HepG2 (cell line): Measurements from ENCODE around the gene ABHD12. TPM values are rescaled to one million over a fixed set of nuclear protein-coding genes. Genes with fewer than 3 reads are reported as not detected.

Experiments
- ARHGAP35 ChIP-seq: sonication (generic); formaldehyde crosslinking; IDR thresholded peaks from 2 replicates; pipeline ENCODE4 v1.9.0; 2022; ENCODE audit warnings: mild to moderate bottlenecking, inconsistent platforms, moderate library complexity, missing genetic modification reagents, borderline replicate concordance
- ARNT2 ChIP-seq: sonication (generic); formaldehyde crosslinking; IDR thresholded peaks from 2 replicates; pipeline ENCODE4 v1.8.0; 2022; ENCODE audit warnings: mild to moderate bottlenecking, low read depth, missing genetic modification reagents, moderate library complexity
- GLI4 ChIP-seq: sonication (generic); formaldehyde crosslinking; IDR thresholded peaks from 2 replicates; pipeline ENCODE4 v1.5.1; 2020; ENCODE audit warnings: missing genetic modification reagents, mild to moderate bottlenecking, moderate library complexity, borderline replicate concordance
- HCFC1 ChIP-seq: fragments of 150-350 bp; IDR thresholded peaks from 2 replicates; pipeline ENCODE4 v1.6.1; 2014; ENCODE audit warnings: low read depth, low read length
- NFE2L2 ChIP-seq: fragments of 150-350 bp; IDR thresholded peaks from 2 replicates; pipeline ENCODE4 v1.6.1; 2014; ENCODE audit warnings: low read length
- RCOR2 ChIP-seq: IDR thresholded peaks from 2 replicates; pipeline ENCODE4 v1.6.1; 2016; ENCODE audit warnings: missing biosample characterization, missing genetic modification reagents
- SIX1 ChIP-seq: sonication (generic); formaldehyde crosslinking; IDR thresholded peaks from 2 replicates; pipeline ENCODE4 v1.4.0; 2020; ENCODE audit warnings: missing genetic modification reagents, borderline replicate concordance
- TOE1 ChIP-seq: sonication (generic); formaldehyde crosslinking; IDR thresholded peaks from 2 replicates; pipeline ENCODE4 v1.4.0; 2020; ENCODE audit warnings: mild to moderate bottlenecking, missing genetic modification reagents
- ZNF510 ChIP-seq: sonication (generic); formaldehyde crosslinking; IDR thresholded peaks from 2 replicates; pipeline ENCODE4 v1.4.0; 2020; ENCODE audit warnings: low read depth, mild to moderate bottlenecking, missing genetic modification reagents
- ZNF709 ChIP-seq: sonication (generic); formaldehyde crosslinking; IDR thresholded peaks from 2 replicates; pipeline ENCODE4 v1.5.0; 2020; ENCODE audit warnings: mild to moderate bottlenecking, missing genetic modification reagents
- ZNF83 ChIP-seq: sonication (generic); formaldehyde crosslinking; IDR thresholded peaks from 2 replicates; pipeline ENCODE4 v1.4.0; 2020; ENCODE audit warnings: missing genetic modification reagents, mild to moderate bottlenecking, borderline replicate concordance
- ZSCAN12 ChIP-seq: sonication (generic); formaldehyde crosslinking; IDR thresholded peaks from 2 replicates; pipeline ENCODE4 v1.9.0; 2021; ENCODE audit warnings: mild to moderate bottlenecking, missing genetic modification reagents
- polyA plus RNA-seq, 8 experiments: library from polyadenylated mRNA; depleted of rRNA in 3 of 8; stranded (reverse) in 7 of 8; unstranded in 1 of 8; fragments of >200 nt; fragmentation: Illumina TruSeq in 4 of 8; extraction: Trizol in 4 of 8; gene quantifications; 2 replicates each; pipeline versions ENCODE4 v1.2.1 to v1.2.3, GENCODE V29; 2011 to 2016; ENCODE audit warnings: low read depth in 4 of 8, missing spikeins in 1 of 8, mixed read lengths in 1 of 8; ENCODE audit not compliant: insufficient read depth in 1 of 8
- total RNA-seq, 5 experiments: library from RNA; depleted of rRNA; stranded (reverse); fragments of >200 nt; fragmentation: Illumina TruSeq; extraction: Trizol; gene quantifications; 2 replicates each; pipeline ENCODE4 v1.2.3, GENCODE V29; 2016; ENCODE audit warnings: low read depth in 1 of 5
- TF ChIP-seq, protein P1 (sequence below): sonication (generic); formaldehyde crosslinking; IDR thresholded peaks from one replicate; pipeline ENCODE4 v1.5.1; 2020; ENCODE audit warnings: mild to moderate bottlenecking, missing genetic modification reagents; ENCODE audit errors: not compliant biosample characterization
- TF ChIP-seq, protein P2 (sequence below): sonication (generic); formaldehyde crosslinking; IDR thresholded peaks from 2 replicates; pipeline ENCODE4 v1.5.0; 2020; ENCODE audit warnings: missing genetic modification reagents
- TF ChIP-seq, protein P3 (sequence below): sonication (generic); formaldehyde crosslinking; IDR thresholded peaks from 2 replicates; pipeline ENCODE4 v1.4.0; 2020; ENCODE audit warnings: missing genetic modification reagents

Gene ABHD12
- total and polyA plus RNA-seq, 2 of the 13 experiments (the other 11 are each of a cell fraction or from before 2014, with no cell fraction given): 23.5 to 72.1 TPM

DNA sequence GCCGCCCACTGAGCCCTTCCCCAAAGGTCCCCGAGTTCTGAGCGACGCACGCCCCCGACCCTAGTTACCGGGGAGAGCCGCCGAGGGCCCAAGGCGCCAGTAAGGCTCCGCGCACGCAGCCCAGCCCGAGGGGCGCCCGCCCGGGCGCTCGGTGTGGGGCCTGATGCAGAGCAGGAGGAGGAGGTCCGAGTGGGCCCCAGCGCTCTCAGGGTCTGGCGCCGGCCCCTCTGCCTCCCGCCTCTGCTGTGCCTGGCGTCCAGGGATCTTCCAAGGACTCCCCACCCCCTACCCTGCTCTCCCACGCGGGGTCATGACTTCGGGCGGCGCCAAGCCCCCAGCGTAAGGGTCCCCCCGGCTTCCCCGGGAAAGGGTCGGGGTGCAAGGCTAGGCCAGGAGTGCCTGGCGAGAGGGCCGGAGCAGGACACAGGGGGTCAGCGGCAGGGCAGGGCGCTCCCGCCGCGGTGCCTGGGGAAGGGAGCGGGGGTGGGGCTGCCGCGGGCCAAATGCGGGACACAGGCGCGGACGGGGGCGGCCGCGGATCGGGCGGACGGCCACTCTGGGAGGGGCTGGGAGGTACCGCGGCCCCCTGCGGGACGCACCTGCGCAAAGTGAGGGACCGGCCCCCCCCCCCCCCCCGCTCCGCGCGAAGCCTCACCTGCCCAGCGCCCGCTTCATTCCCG, 637 bp downstream of the ABHD12 start (continued):
- TF ChIP-seq, protein P1, sequence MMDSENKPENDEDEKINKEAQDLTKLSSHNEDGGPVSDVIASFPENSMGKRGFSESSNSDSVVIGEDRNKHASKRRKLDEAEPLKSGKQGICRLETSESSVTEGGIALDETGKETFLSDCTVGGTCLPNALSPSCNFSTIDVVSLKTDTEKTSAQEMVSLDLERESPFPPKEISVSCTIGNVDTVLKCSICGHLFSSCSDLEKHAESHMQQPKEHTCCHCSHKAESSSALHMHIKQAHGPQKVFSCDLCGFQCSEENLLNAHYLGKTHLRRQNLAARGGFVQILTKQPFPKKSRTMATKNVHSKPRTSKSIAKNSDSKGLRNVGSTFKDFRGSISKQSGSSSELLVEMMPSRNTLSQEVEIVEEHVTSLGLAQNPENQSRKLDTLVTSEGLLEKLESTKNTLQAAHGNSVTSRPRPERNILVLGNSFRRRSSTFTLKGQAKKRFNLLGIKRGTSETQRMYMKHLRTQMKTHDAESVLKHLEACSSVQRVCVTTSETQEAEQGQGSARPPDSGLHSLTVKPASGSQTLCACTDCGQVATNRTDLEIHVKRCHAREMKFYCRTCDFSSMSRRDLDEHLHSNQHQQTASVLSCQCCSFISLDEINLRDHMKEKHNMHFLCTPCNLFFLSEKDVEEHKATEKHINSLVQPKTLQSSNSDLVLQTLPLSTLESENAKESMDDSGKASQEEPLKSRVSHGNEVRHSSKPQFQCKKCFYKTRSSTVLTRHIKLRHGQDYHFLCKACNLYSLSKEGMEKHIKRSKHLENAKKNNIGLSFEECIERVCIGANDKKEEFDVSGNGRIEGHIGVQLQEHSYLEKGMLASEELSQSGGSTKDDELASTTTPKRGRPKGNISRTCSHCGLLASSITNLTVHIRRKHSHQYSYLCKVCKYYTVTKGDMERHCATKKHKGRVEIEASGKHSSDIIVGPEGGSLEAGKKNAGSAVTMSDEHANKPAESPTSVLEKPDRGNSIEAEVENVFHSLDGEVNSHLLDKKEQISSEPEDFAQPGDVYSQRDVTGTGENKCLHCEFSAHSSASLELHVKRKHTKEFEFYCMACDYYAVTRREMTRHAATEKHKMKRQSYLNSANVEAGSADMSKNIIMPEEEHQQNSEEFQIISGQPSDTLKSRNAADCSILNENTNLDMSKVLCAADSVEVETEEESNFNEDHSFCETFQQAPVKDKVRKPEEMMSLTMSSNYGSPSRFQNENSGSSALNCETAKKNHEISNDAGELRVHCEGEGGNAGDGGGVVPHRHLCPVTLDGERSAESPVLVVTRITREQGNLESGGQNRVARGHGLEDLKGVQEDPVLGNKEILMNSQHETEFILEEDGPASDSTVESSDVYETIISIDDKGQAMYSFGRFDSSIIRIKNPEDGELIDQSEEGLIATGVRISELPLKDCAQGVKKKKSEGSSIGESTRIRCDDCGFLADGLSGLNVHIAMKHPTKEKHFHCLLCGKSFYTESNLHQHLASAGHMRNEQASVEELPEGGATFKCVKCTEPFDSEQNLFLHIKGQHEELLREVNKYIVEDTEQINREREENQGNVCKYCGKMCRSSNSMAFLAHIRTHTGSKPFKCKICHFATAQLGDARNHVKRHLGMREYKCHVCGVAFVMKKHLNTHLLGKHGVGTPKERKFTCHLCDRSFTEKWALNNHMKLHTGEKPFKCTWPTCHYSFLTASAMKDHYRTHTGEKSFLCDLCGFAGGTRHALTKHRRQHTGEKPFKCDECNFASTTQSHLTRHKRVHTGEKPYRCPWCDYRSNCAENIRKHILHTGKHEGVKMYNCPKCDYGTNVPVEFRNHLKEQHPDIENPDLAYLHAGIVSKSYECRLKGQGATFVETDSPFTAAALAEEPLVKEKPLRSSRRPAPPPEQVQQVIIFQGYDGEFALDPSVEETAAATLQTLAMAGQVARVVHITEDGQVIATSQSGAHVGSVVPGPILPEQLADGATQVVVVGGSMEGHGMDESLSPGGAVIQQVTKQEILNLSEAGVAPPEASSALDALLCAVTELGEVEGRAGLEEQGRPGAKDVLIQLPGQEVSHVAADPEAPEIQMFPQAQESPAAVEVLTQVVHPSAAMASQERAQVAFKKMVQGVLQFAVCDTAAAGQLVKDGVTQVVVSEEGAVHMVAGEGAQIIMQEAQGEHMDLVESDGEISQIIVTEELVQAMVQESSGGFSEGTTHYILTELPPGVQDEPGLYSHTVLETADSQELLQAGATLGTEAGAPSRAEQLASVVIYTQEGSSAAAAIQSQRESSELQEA: peak; percentile 78
- TF ChIP-seq RCOR2 (CRISPR knock-in tag) (no peak), ZSCAN12 (CRISPR knock-in tag) (0 out of 2 replicates have a peak, but pooled peaks have one; percentile 26), GLI4 (CRISPR knock-in tag) (no peak; the same call in 1 of the 2 replicates), NFE2L2 (no peak), ZNF709 (0 out of 2 replicates have a peak, but pooled peaks have one; percentile 49), SIX1 (CRISPR knock-in tag) (no peak), ARNT2 (CRISPR knock-in tag) (no peak; the same call in 1 of the 2 replicates), HCFC1 (no peak), ZNF83 (CRISPR knock-in tag) (no peak), ARHGAP35 (CRISPR knock-in tag) (peak; percentile 87), TOE1 (CRISPR knock-in tag) (no peak), ZNF510 (CRISPR knock-in tag) (no peak)
- TF ChIP-seq, protein P2, sequence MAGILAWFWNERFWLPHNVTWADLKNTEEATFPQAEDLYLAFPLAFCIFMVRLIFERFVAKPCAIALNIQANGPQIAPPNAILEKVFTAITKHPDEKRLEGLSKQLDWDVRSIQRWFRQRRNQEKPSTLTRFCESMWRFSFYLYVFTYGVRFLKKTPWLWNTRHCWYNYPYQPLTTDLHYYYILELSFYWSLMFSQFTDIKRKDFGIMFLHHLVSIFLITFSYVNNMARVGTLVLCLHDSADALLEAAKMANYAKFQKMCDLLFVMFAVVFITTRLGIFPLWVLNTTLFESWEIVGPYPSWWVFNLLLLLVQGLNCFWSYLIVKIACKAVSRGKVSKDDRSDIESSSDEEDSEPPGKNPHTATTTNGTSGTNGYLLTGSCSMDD (CRISPR knock-in tag): no peak
- TF ChIP-seq, protein P3, sequence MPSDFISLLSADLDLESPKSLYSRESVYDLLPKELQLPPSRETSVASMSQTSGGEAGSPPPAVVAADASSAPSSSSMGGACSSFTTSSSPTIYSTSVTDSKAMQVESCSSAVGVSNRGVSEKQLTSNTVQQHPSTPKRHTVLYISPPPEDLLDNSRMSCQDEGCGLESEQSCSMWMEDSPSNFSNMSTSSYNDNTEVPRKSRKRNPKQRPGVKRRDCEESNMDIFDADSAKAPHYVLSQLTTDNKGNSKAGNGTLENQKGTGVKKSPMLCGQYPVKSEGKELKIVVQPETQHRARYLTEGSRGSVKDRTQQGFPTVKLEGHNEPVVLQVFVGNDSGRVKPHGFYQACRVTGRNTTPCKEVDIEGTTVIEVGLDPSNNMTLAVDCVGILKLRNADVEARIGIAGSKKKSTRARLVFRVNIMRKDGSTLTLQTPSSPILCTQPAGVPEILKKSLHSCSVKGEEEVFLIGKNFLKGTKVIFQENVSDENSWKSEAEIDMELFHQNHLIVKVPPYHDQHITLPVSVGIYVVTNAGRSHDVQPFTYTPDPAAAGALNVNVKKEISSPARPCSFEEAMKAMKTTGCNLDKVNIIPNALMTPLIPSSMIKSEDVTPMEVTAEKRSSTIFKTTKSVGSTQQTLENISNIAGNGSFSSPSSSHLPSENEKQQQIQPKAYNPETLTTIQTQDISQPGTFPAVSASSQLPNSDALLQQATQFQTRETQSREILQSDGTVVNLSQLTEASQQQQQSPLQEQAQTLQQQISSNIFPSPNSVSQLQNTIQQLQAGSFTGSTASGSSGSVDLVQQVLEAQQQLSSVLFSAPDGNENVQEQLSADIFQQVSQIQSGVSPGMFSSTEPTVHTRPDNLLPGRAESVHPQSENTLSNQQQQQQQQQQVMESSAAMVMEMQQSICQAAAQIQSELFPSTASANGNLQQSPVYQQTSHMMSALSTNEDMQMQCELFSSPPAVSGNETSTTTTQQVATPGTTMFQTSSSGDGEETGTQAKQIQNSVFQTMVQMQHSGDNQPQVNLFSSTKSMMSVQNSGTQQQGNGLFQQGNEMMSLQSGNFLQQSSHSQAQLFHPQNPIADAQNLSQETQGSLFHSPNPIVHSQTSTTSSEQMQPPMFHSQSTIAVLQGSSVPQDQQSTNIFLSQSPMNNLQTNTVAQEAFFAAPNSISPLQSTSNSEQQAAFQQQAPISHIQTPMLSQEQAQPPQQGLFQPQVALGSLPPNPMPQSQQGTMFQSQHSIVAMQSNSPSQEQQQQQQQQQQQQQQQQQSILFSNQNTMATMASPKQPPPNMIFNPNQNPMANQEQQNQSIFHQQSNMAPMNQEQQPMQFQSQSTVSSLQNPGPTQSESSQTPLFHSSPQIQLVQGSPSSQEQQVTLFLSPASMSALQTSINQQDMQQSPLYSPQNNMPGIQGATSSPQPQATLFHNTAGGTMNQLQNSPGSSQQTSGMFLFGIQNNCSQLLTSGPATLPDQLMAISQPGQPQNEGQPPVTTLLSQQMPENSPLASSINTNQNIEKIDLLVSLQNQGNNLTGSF: 0 out of 2 replicates have a peak, but pooled peaks have one; percentile 3
